Measurements from ENCODE around the gene C9orf152. TPM values are rescaled to one million over a fixed set of nuclear protein-coding genes. Genes with fewer than 3 reads are reported as not detected.
A peak's percentile ranks its signal among the peaks of the same experiment; 100 is the strongest.

The C9orf152 gene
- total and polyA plus RNA-seq, 10 of the 15 experiments (the other 5 are each of a cell fraction or from before 2014, with no cell fraction given), result 0.04 TPM; not detected in 9

DNA sequence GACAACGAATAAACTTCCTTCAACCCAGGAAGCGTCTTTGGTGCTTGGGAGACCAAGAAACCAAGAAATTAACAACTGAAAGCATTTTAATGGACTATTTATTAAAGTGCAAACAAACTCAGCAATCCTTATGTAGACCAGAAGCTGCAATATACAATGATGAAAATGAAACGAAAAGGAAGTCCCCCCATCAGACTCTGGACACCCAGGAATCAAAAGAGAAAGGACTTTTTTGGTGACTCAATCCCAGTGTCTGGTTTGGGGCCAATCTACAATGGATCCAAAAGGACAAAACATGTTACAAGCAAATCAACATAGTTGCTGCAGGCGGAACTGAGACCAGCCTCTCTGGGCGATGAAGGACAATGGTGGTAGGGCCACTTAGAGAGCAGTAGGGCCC lies 39.5 kb downstream of the C9orf152 start:
- SMC1A ChIA-PET (ENCODE audit: uncharacterized antibody, unreplicated experiment), result no interaction called here
- ATAC-seq (no peak), FAIRE-seq (no peak), DNase-seq (ENCODE audit: low read depth, low spot score) (no peak)
- TF ChIP-seq EED (IDR thresholded peaks at IDR 0.05; ENCODE audit: low read depth) (no peak), MEF2B (IDR thresholded peaks at IDR 0.05; ENCODE audit: partially characterized antibody, poor library complexity, severe bottlenecking) (no peak), MYB (IDR thresholded peaks at IDR 0.05; ENCODE audit: borderline replicate concordance, low read depth, low read length) (no peak), POLR2AphosphoS5 (IDR thresholded peaks at IDR 0.05; ENCODE audit: low read length) (no peak), EP300 (IDR thresholded peaks at IDR 0.05; ENCODE audit: borderline replicate concordance in 1 of 2, control insufficient read depth in 1 of 2, low read depth in 2 of 2, low read length in 2 of 2) (no peak), CBX3 (IDR thresholded peaks at IDR 0.05; ENCODE audit: borderline replicate concordance, low read depth) (no peak), NFYA (IDR thresholded peaks at IDR 0.05; ENCODE audit: borderline replicate concordance, low read depth, low read length) (no peak)
- H3K36me3 ChIP-seq (ENCODE audit: control insufficient read depth in 2 of 2, insufficient read depth in 2 of 2, low read length in 1 of 2), result peaks cover 8 to 33% of the 10 kb centered on the region in 2 experiments
- POLR2A ChIA-PET, result no interaction called here
- H3K27ac ChIP-seq (ENCODE audit: control insufficient read depth, insufficient read depth), result no peak overlapping the region
- no peaks in the 10 kb centered on the region for H3K9me3 ChIP-seq (replicated peaks; ENCODE audit: control insufficient read depth, insufficient read depth, low read length)
- BruUV-seq (replicated peaks), result no TSS peak
- 98% methylated on average over 5 of the region's 5 CpGs for WGBS (ENCODE audit: insufficient coverage, insufficient replicate concordance, low lambda C conversion rate, missing lambda C conversion rate)
- H3K4me3 ChIP-seq, result no peak overlapping the region
- RAD21 ChIA-PET (ENCODE audit: unreplicated experiment), result no interaction called here
- H4K20me1 ChIP-seq (ENCODE audit: control insufficient read depth, insufficient read depth), result no peaks in the 10 kb centered on the region; the same call in 1 of the 2 replicates
- CTCF ChIA-PET, result interaction anchor here (1.3 kb wide), 1 partner anchor 264 kb away, joined by 3 read pairs; no protein-coding TSS in a partner anchor
- intact Hi-C loops (cut with micrococcal nuclease; ENCODE audit: unreplicated experiment) (no loop called here), in situ Hi-C loops (cut with MboI) (no loop called here)
- H3K4me2 ChIP-seq (ENCODE audit: control insufficient read depth, insufficient read depth), result no peak overlapping the region
- no peak overlapping the region for H2AFZ ChIP-seq (ENCODE audit: control insufficient read depth, low read depth, low read length)
- H3K27me3 ChIP-seq (replicated peaks in 1 of 2; ENCODE audit: control insufficient read depth in 2 of 2, insufficient read depth in 2 of 2, low read length in 1 of 2), result no peaks in the 10 kb centered on the region
- H3K79me2 ChIP-seq (ENCODE audit: control insufficient read depth, insufficient read depth, low read length), result peaks cover 22% of the 10 kb centered on the region
- no peak overlapping the region for H3K9ac ChIP-seq (ENCODE audit: control insufficient read depth, insufficient read depth, low read length)
- no peaks in the 10 kb centered on the region for H3K4me1 ChIP-seq (ENCODE audit: control insufficient read depth, insufficient read depth, low read length)

- SMC1A ChIA-PET (ENCODE audit: uncharacterized antibody, unreplicated experiment), result interaction anchor here (0.9 to 2.9 kb wide), 2 partner anchors 12 to 255 kb away, joined by 3 to 12 read pairs; no protein-coding TSS in a partner anchor
- peaks cover 76% of the 10 kb centered on the region for H3K79me2 ChIP-seq (ENCODE audit: control insufficient read depth, insufficient read depth, low read length)
- POLR2A ChIA-PET, result interaction anchor here (0.5 kb wide), 2 partner anchors 20 to 177 kb away, joined by 3 to 10 read pairs; no protein-coding TSS in a partner anchor
- no peak for DNase-seq (ENCODE audit: low read depth, low spot score)
- ATAC-seq, result peak; percentile 59
- peaks cover 39% of the 10 kb centered on the region for H3K4me1 ChIP-seq (ENCODE audit: control insufficient read depth, insufficient read depth, low read length)
- WGBS (ENCODE audit: insufficient coverage, insufficient replicate concordance, low lambda C conversion rate, missing lambda C conversion rate), result 24% methylated on average over 4 of the region's 4 CpGs
- peaks cover 17 to 25% of the 10 kb centered on the region in 2 experiments; a peak in 3 of 4 replicates for H3K36me3 ChIP-seq (ENCODE audit: control insufficient read depth in 2 of 2, insufficient read depth in 2 of 2, low read length in 1 of 2)
- RAD21 ChIA-PET (ENCODE audit: unreplicated experiment), result interaction anchor here (1.0 kb wide), 1 partner anchor 13 kb away, joined by 4 read pairs; no protein-coding TSS in a partner anchor
- H3K9me3 ChIP-seq (replicated peaks; ENCODE audit: control insufficient read depth, insufficient read depth, low read length), result no peaks in the 10 kb centered on the region
- H3K27me3 ChIP-seq (replicated peaks in 1 of 2; ENCODE audit: control insufficient read depth in 2 of 2, insufficient read depth in 2 of 2, low read length in 1 of 2), result no peaks in the 10 kb centered on the region
- no peak overlapping the region; the same call in none of the 2 replicates for H3K4me2 ChIP-seq (ENCODE audit: control insufficient read depth, insufficient read depth)
- no peak overlapping the region for H2AFZ ChIP-seq (ENCODE audit: control insufficient read depth, low read depth, low read length)
- FAIRE-seq, result no peak
- CTCF ChIA-PET, result interaction anchor here (0.7 to 0.8 kb wide), 2 partner anchors 18 to 21 kb away, joined by 3 to 5 read pairs; no protein-coding TSS in a partner anchor
- H3K9ac ChIP-seq (ENCODE audit: control insufficient read depth, insufficient read depth, low read length), result no peak overlapping the region
- no peak overlapping the region; the same call in 1 of the 2 replicates for H3K27ac ChIP-seq (ENCODE audit: control insufficient read depth, insufficient read depth)
- H3K4me3 ChIP-seq, result no peak overlapping the region
- in situ Hi-C loops (cut with MboI) (no loop called here), intact Hi-C loops (cut with micrococcal nuclease; ENCODE audit: unreplicated experiment) (no loop called here)
- peaks cover 3% of the 10 kb centered on the region for H4K20me1 ChIP-seq (ENCODE audit: control insufficient read depth, insufficient read depth)
- BruUV-seq (replicated peaks), result no TSS peak
- TF ChIP-seq ZBED1 (IDR thresholded peaks at IDR 0.05; ENCODE audit: borderline replicate concordance), result 0 out of 2 replicates have a peak, but pooled peaks have one; percentile 35
- TF ChIP-seq ASH2L (IDR thresholded peaks at IDR 0.05; ENCODE audit: borderline replicate concordance, low read depth), result no peak
- peak; percentile 62; the same call in 1 of the 2 replicates for TF ChIP-seq NFIC (IDR thresholded peaks at IDR 0.05; ENCODE audit: low read depth, low read length)
- 0 out of 2 replicates have a peak, but pooled peaks have one; percentile 33 for TF ChIP-seq WRNIP1 (IDR thresholded peaks at IDR 0.05; ENCODE audit: borderline replicate concordance, low read depth, low read length)
- TF ChIP-seq NR2C1 (IDR thresholded peaks at IDR 0.05), result no peak
- TF ChIP-seq, protein P1, sequence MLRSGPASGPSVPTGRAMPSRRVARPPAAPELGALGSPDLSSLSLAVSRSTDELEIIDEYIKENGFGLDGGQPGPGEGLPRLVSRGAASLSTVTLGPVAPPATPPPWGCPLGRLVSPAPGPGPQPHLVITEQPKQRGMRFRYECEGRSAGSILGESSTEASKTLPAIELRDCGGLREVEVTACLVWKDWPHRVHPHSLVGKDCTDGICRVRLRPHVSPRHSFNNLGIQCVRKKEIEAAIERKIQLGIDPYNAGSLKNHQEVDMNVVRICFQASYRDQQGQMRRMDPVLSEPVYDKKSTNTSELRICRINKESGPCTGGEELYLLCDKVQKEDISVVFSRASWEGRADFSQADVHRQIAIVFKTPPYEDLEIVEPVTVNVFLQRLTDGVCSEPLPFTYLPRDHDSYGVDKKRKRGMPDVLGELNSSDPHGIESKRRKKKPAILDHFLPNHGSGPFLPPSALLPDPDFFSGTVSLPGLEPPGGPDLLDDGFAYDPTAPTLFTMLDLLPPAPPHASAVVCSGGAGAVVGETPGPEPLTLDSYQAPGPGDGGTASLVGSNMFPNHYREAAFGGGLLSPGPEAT (IDR thresholded peaks at IDR 0.05; ENCODE audit: low read depth), result 0 out of 2 replicates have a peak, but pooled peaks have one; percentile 19
- peak; percentile 34; the same call in 1 of the 2 replicates for TF ChIP-seq IKZF1 (conservative IDR thresholded peaks at IDR 0.05)
- TF ChIP-seq ETV6 (conservative IDR thresholded peaks at IDR 0.05 in 1 of 2, IDR thresholded peaks at IDR 0.05 in 1 of 2; ENCODE audit: borderline replicate concordance in 1 of 2, low read depth in 1 of 2), result peak in 1 of 2 experiments; percentile 41; a peak in 1 of 4 replicates
- TF ChIP-seq MTA3 (IDR thresholded peaks at IDR 0.05; ENCODE audit: borderline replicate concordance, low read length), result no peak
Observed at GRCh38 chr9:110161940-110162339, 46.0 kb downstream of the C9orf152 start.

Measured in GM12878 (cell line).